Stromal cell of bone marrow (primary cell): ENCODE results near the gene CNOT4.
"Not testable (repeated sequence)": the region's sequence is repeated elsewhere in the genome, so short reads cannot be mapped to it uniquely, and the experiment has no call there.

Experiments used
- DNase-seq: peaks from one replicate; pipeline ENCODE4 v3.0.0-alpha.2; 2012; ENCODE audit warnings: low read depth

Gene CNOT4

GRCh38 chr7:135326636-135327280 is 183.1 kb downstream of the CNOT4 start:
- no peak for DNase-seq

GRCh38 chr7:135322571-135323340 is 187.1 kb downstream of the CNOT4 start:
- no peak for DNase-seq

- DNase-seq: peak; percentile 5
Measured at GRCh38 chr7:135321556-135321955, 188.3 kb downstream of the CNOT4 start.

GRCh38 chr7:135320953-135321352 is 188.9 kb downstream of the CNOT4 start:
- not testable (repeated sequence) for DNase-seq

- peak; percentile 29 for DNase-seq
Measured at GRCh38 chr7:135320268-135320667, 189.6 kb downstream of the CNOT4 start.

- no peak for DNase-seq
Measured at GRCh38 chr7:135317676-135318325, 192.1 kb downstream of the CNOT4 start.

- DNase-seq: no peak
Measured at GRCh38 chr7:135316648-135317313, 193.1 kb downstream of the CNOT4 start.

GRCh38 chr7:135313971-135314370 is 195.9 kb downstream of the CNOT4 start:
- DNase-seq: no peak
